Measurements from ENCODE around the gene COL11A2. TPM values are rescaled to one million over a fixed set of nuclear protein-coding genes. Genes with fewer than 3 reads are reported as not detected.
A peak's percentile ranks its signal among the peaks of the same experiment; 100 is the strongest.

The COL11A2 gene
- total and polyA plus RNA-seq, 2 experiments from 2014 or later, result 1.6 to 2.7 TPM

- H3K4me1 Mint-ChIP-seq, result peaks cover 55% of the 10 kb centered on the region
Measured at GRCh38 chr6:33208091-33208967, 16.1 kb upstream of the COL11A2 start, which contains the start of gene RING1. RING1 (plus strand) TSS chr6:33208500; CDS start chr6:33208823, 323 bp downstream.

GRCh38 chr6:33207552-33208090, 15.4 kb upstream of the COL11A2 start:
- peaks cover 51% of the 10 kb centered on the region for H3K27me3 Mint-ChIP-seq (ENCODE audit: insufficient read depth, low read depth, poor library complexity)

More at GRCh38 chr6:33208091-33208967, 16.1 kb upstream of the COL11A2 start, which contains the start of gene RING1:
- H3K9me3 Mint-ChIP-seq, result no peaks in the 10 kb centered on the region; the same call in 2 of the 3 replicates
- no peak for TF ChIP-seq STAT1 (IDR thresholded peaks at IDR 0.05; ENCODE audit: unreplicated experiment)
- no peak for TF ChIP-seq EZH2phosphoT487 (IDR thresholded peaks at IDR 0.05; ENCODE audit: unreplicated experiment)
- no peak for TF ChIP-seq EZH2 (IDR thresholded peaks at IDR 0.05; ENCODE audit: low read depth, unreplicated experiment)
- peak; percentile 94 for TF ChIP-seq CREB1 (CRISPR knock-in tag; IDR thresholded peaks at IDR 0.05; ENCODE audit: low read depth)
- no peak for TF ChIP-seq ZNF331 (CRISPR knock-in tag; IDR thresholded peaks at IDR 0.05; ENCODE audit: low read depth)
- TF ChIP-seq ETS1 (IDR thresholded peaks at IDR 0.05), result no peak
- peak; percentile 85 for TF ChIP-seq POLR2AphosphoS5 (IDR thresholded peaks at IDR 0.05; ENCODE audit: low read depth)
- Histone ChIP-seq H3K4me3 (peak within 1 kb of the TSS; percentile 96), H4K20me1 (replicated peaks; ENCODE audit: insufficient read depth) (peaks cover 17% of the 10 kb centered on the region; the same call in 1 of the 2 replicates), H2AFZ (peak within 1 kb of the TSS; percentile 94), H3K79me2 (replicated peaks; ENCODE audit: insufficient read depth) (peaks cover 5% of the 10 kb centered on the region; the same call in 1 of the 2 replicates), H3K4me2 (peak within 1 kb of the TSS; percentile 97), H3K36me3 (ENCODE audit: insufficient read depth) (no peaks in the 10 kb centered on the region), H3F3A (replicated peaks; ENCODE audit: low read depth) (peaks cover 16% of the 10 kb centered on the region), H3K9me2 (ENCODE audit: insufficient read depth) (no peaks in the 10 kb centered on the region), H3K27me3 (ENCODE audit: insufficient read depth) (peaks cover 76% of the 10 kb centered on the region), H3K4me1 (ENCODE audit: insufficient read depth) (peaks cover 47% of the 10 kb centered on the region), H3K27ac (ENCODE audit: low read depth) (no peak within 1 kb of the TSS)
- DNase-seq (ENCODE audit: low spot score), result peak; percentile 93
- H3K4me3 Mint-ChIP-seq, result peak within 1 kb of the TSS; percentile 79
- ATAC-seq, result peak; percentile 14
- H3K27me3 Mint-ChIP-seq (ENCODE audit: insufficient read depth, low read depth, poor library complexity), result peaks cover 56% of the 10 kb centered on the region
- H3K36me3 Mint-ChIP-seq (ENCODE audit: low read depth), result peaks cover 29% of the 10 kb centered on the region
- H3K27ac Mint-ChIP-seq, result no peak within 1 kb of the TSS; the same call in 1 of the 2 replicates

More at GRCh38 chr6:33207552-33208090, 15.4 kb upstream of the COL11A2 start:
- ATAC-seq, result peak; percentile 4
- Histone ChIP-seq H3K27me3 (ENCODE audit: insufficient read depth) (peaks cover 69% of the 10 kb centered on the region), H3K36me3 (ENCODE audit: insufficient read depth) (peaks cover 6% of the 10 kb centered on the region; the same call in 1 of the 2 replicates), H2AFZ (peak overlapping the region; percentile 94), H3F3A (replicated peaks; ENCODE audit: low read depth) (peaks cover 23% of the 10 kb centered on the region), H3K9me2 (ENCODE audit: insufficient read depth) (no peaks in the 10 kb centered on the region), H3K4me3 (peak overlapping the region; percentile 96), H3K27ac (ENCODE audit: low read depth) (no peak overlapping the region), H4K20me1 (replicated peaks; ENCODE audit: insufficient read depth) (peaks cover 21% of the 10 kb centered on the region; the same call in 1 of the 2 replicates), H3K4me2 (peak overlapping the region; percentile 97), H3K4me1 (ENCODE audit: insufficient read depth) (peaks cover 44% of the 10 kb centered on the region), H3K79me2 (replicated peaks; ENCODE audit: insufficient read depth) (peaks cover 5% of the 10 kb centered on the region; the same call in 1 of the 2 replicates)
- Mint-ChIP-seq H3K27ac (no peak overlapping the region; the same call in 1 of the 2 replicates), H3K36me3 (ENCODE audit: low read depth) (peaks cover 36% of the 10 kb centered on the region), H3K9me3 (no peaks in the 10 kb centered on the region; the same call in 2 of the 3 replicates), H3K4me1 (peaks cover 58% of the 10 kb centered on the region), H3K4me3 (peak overlapping the region; percentile 79)
- peak; percentile 73 for DNase-seq (ENCODE audit: low spot score)
- no peak for TF ChIP-seq CREB1 (CRISPR knock-in tag; IDR thresholded peaks at IDR 0.05; ENCODE audit: low read depth)
- peak; percentile 42 for TF ChIP-seq EZH2 (IDR thresholded peaks at IDR 0.05; ENCODE audit: low read depth, unreplicated experiment)
- TF ChIP-seq STAT1 (IDR thresholded peaks at IDR 0.05; ENCODE audit: unreplicated experiment), result no peak
- no peak for TF ChIP-seq JUNB (IDR thresholded peaks at IDR 0.05; ENCODE audit: unreplicated experiment)
- no peak for TF ChIP-seq ZNF331 (CRISPR knock-in tag; IDR thresholded peaks at IDR 0.05; ENCODE audit: low read depth)
- no peak for TF ChIP-seq NANOG (IDR thresholded peaks at IDR 0.05; ENCODE audit: borderline replicate concordance)
- TF ChIP-seq CTCF (conservative IDR thresholded peaks at IDR 0.05; ENCODE audit: low read depth in 2 of 2), result no peak
- TF ChIP-seq, protein P1, sequence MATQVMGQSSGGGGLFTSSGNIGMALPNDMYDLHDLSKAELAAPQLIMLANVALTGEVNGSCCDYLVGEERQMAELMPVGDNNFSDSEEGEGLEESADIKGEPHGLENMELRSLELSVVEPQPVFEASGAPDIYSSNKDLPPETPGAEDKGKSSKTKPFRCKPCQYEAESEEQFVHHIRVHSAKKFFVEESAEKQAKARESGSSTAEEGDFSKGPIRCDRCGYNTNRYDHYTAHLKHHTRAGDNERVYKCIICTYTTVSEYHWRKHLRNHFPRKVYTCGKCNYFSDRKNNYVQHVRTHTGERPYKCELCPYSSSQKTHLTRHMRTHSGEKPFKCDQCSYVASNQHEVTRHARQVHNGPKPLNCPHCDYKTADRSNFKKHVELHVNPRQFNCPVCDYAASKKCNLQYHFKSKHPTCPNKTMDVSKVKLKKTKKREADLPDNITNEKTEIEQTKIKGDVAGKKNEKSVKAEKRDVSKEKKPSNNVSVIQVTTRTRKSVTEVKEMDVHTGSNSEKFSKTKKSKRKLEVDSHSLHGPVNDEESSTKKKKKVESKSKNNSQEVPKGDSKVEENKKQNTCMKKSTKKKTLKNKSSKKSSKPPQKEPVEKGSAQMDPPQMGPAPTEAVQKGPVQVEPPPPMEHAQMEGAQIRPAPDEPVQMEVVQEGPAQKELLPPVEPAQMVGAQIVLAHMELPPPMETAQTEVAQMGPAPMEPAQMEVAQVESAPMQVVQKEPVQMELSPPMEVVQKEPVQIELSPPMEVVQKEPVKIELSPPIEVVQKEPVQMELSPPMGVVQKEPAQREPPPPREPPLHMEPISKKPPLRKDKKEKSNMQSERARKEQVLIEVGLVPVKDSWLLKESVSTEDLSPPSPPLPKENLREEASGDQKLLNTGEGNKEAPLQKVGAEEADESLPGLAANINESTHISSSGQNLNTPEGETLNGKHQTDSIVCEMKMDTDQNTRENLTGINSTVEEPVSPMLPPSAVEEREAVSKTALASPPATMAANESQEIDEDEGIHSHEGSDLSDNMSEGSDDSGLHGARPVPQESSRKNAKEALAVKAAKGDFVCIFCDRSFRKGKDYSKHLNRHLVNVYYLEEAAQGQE (IDR thresholded peaks at IDR 0.05; ENCODE audit: unreplicated experiment), result no peak

Data from GM23338 (cell line).